ENCODE results near the gene NFU1.

- TF ChIP-seq CTCF (conservative IDR thresholded peaks at IDR 0.05; ENCODE audit: low read length) (no peak), EZH2phosphoT487 (IDR thresholded peaks at IDR 0.05; ENCODE audit: borderline replicate concordance) (no peak)
Measured at GRCh38 chr2:69368588-69368987, 68.6 kb downstream of the NFU1 start.
